Measurements from ENCODE around the gene MACROD2.

MACROD2 gene

GRCh38 chr20:15319439-15319838, 1324.1 kb downstream of the MACROD2 start:
- Histone ChIP-seq H3K4me3 (ENCODE audit: low read depth, low read length) (no peak overlapping the region), H3K9me3 (ENCODE audit: control insufficient read depth, insufficient read depth, low read depth, low read length) (no peaks in the 10 kb centered on the region), H3K27ac (ENCODE audit: extremely low read depth, low read depth, low read length) (no peak overlapping the region), H3K36me3 (ENCODE audit: control insufficient read depth in 2 of 2, insufficient read depth in 1 of 2, low read length in 2 of 2) (no peaks in the 10 kb centered on the region), H3K4me1 (ENCODE audit: control insufficient read depth, insufficient read depth, low read length) (no peaks in the 10 kb centered on the region)
- POLR2A ChIA-PET, result no interaction called here
- no peak for TF ChIP-seq ZNF19 (tag by site-specific recombination; IDR thresholded peaks at IDR 0.05; ENCODE audit: low read depth)
- TF ChIP-seq ZNF785 (tag by site-specific recombination; IDR thresholded peaks at IDR 0.05), result no peak
- TF ChIP-seq ZNF426 (tag by site-specific recombination; IDR thresholded peaks at IDR 0.05), result no peak
- no peak for TF ChIP-seq PRDM4 (tag by site-specific recombination; IDR thresholded peaks at IDR 0.05)
- TF ChIP-seq MEIS1 (CRISPR knock-in tag; IDR thresholded peaks at IDR 0.05; ENCODE audit: borderline replicate concordance), result no peak
- no peak for TF ChIP-seq ZEB2 (tag by site-specific recombination; IDR thresholded peaks at IDR 0.05)
- TF ChIP-seq TRIM28 (IDR thresholded peaks at IDR 0.05; ENCODE audit: borderline replicate concordance, low read length), result no peak
- no peak for TF ChIP-seq ZNF10 (tag by site-specific recombination; IDR thresholded peaks at IDR 0.05)
- TF ChIP-seq ZNF24 (tag by site-specific recombination; IDR thresholded peaks at IDR 0.05), result no peak
- no peak for TF ChIP-seq ZNF555 (tag by site-specific recombination; conservative IDR thresholded peaks at IDR 0.05)
- TF ChIP-seq ZNF350 (tag by site-specific recombination; IDR thresholded peaks at IDR 0.05), result no peak
- TF ChIP-seq ZNF48 (tag by site-specific recombination; IDR thresholded peaks at IDR 0.05), result no peak
- TF ChIP-seq HOXA7 (CRISPR knock-in tag; IDR thresholded peaks at IDR 0.05; ENCODE audit: borderline replicate concordance), result no peak
- no peak for TF ChIP-seq PRDM2 (tag by site-specific recombination; IDR thresholded peaks at IDR 0.05; ENCODE audit: borderline replicate concordance)
- no peak for TF ChIP-seq ZNF112 (tag by site-specific recombination; IDR thresholded peaks at IDR 0.05)
- no peak for TF ChIP-seq ZNF501 (tag by site-specific recombination; IDR thresholded peaks at IDR 0.05)
- no peak for TF ChIP-seq ZNF184 (tag by site-specific recombination; IDR thresholded peaks at IDR 0.05)
- no peak for TF ChIP-seq ELK4 (IDR thresholded peaks at IDR 0.05; ENCODE audit: borderline replicate concordance, low read depth, low read length)
- TF ChIP-seq ZSCAN16 (tag by site-specific recombination; IDR thresholded peaks at IDR 0.05), result no peak
- CTCF ChIA-PET, result no interaction called here
